IMR-90 (cell line): ENCODE measurements around the gene RBM10. TPM values are rescaled to one million over a fixed set of nuclear protein-coding genes. Genes with fewer than 3 reads are reported as not detected.

Source experiments
- ATAC-seq: fragments of 200-7000 bp; cut with Tn5 transposase; 2 replicates; pipeline ENCODE4 v1.9.1; 2020; ENCODE audit warnings: low read depth, mild to moderate bottlenecking, moderate library complexity
- BruUV-seq: library from RNA; stranded (reverse); fragments of 400-500 nt; replicated peaks from 2 replicates; lab custom pipeline; 2021; lab: Mats Ljungman, UMichigan
- CTCF ChIA-PET: fragments of 300-600 bp; formaldehyde crosslinking; extraction: SDS; loops from one replicate; lab custom pipeline; 2021; ENCODE audit warnings: antibody characterized with exemption; lab: Yijun Ruan, JAX
- POLR2A ChIA-PET: fragments of 300-600 bp; sonication (Branson Sonifier 250); formaldehyde crosslinking; loops from one replicate; lab custom pipeline; 2022; ENCODE audit warnings: antibody characterized with exemption; ENCODE audit not compliant: unreplicated experiment; lab: Charles Lee
- DNase-seq: peaks from one replicate; pipeline ENCODE4 v3.0.0; 2013
- H2AFZ ChIP-seq: replicated peaks from 2 replicates; pipeline ENCODE3; 2013; ENCODE audit warnings: low read length, mild to moderate bottlenecking; ENCODE audit not compliant: poor library complexity
- H2AK5ac ChIP-seq: 2 replicates; pipeline ENCODE4 v1.6.1; 2013; ENCODE audit warnings: low read depth, low read length, inconsistent platforms
- H2AK9ac ChIP-seq: replicated peaks from 2 replicates; pipeline ENCODE3; 2013; ENCODE audit warnings: mild to moderate bottlenecking, low read depth, low read length, moderate library complexity; ENCODE audit not compliant: poor library complexity
- H2BK120ac ChIP-seq: 2 replicates; pipeline ENCODE4 v1.6.1; 2013; ENCODE audit warnings: low read depth, low read length, inconsistent platforms
- H2BK15ac ChIP-seq: 3 replicates; pipeline ENCODE4 v1.6.1; 2013; ENCODE audit warnings: low read depth, low read length, inconsistent platforms
- H2BK20ac ChIP-seq: 2 replicates; pipeline ENCODE4 v1.6.1; 2013; ENCODE audit warnings: low read depth, mild to moderate bottlenecking, inconsistent platforms, low read length, moderate library complexity
- H2BK5ac ChIP-seq: 2 replicates; pipeline ENCODE4 v1.6.1; 2013; ENCODE audit warnings: mild to moderate bottlenecking, low read depth, low read length, inconsistent platforms; ENCODE audit not compliant: poor library complexity, severe bottlenecking
- H3K14ac ChIP-seq: replicated peaks from 2 replicates; pipeline ENCODE4 v1.6.1; 2013; ENCODE audit warnings: low read depth, low read length, inconsistent platforms
- H3K18ac ChIP-seq: 2 replicates; pipeline ENCODE4 v1.6.1; 2013; ENCODE audit warnings: low read depth, low read length, control low read depth
- H3K23ac ChIP-seq: 2 replicates; pipeline ENCODE4 v1.6.1; 2013; ENCODE audit warnings: low read depth, low read length, inconsistent platforms
- H3K27ac ChIP-seq: 2 replicates; pipeline ENCODE4 v1.5.1; 2013; ENCODE audit warnings: mild to moderate bottlenecking, control low read depth, low read length; ENCODE audit not compliant: insufficient read depth
- H3K27me3 ChIP-seq: 2 replicates; pipeline ENCODE4 v1.6.1; 2013; ENCODE audit warnings: low read length; ENCODE audit not compliant: control insufficient read depth, insufficient read depth
- H3K36me3 ChIP-seq: 2 replicates; pipeline ENCODE4 v1.6.1; 2013; ENCODE audit warnings: low read length, mixed read lengths; ENCODE audit not compliant: control insufficient read depth, insufficient read depth
- H3K4ac ChIP-seq: 2 replicates; pipeline ENCODE4 v1.6.1; 2013; ENCODE audit warnings: low read depth, low read length, inconsistent platforms
- H3K4me1 ChIP-seq: 2 replicates; pipeline ENCODE4 v1.6.1; 2013; ENCODE audit warnings: low read length, mixed read lengths; ENCODE audit not compliant: control insufficient read depth, insufficient read depth
- H3K4me2 ChIP-seq: 2 replicates; pipeline ENCODE4 v1.6.1; 2013; ENCODE audit warnings: low read depth, mild to moderate bottlenecking, control low read depth, low read length, moderate library complexity
- H3K4me3 ChIP-seq: 2 replicates; pipeline ENCODE4 v1.5.1; 2013; ENCODE audit warnings: low read depth, mild to moderate bottlenecking, control low read depth, low read length, moderate library complexity; ENCODE audit not compliant: insufficient read depth
- H3K56ac ChIP-seq: 2 replicates; pipeline ENCODE4 v1.6.1; 2013; ENCODE audit warnings: low read length, inconsistent platforms; ENCODE audit not compliant: insufficient read depth; ENCODE audit errors: extremely low read depth
- H3K79me1 ChIP-seq, 2 experiments: 2 replicates each; pipeline ENCODE4 v1.6.1; 2013; ENCODE audit warnings: low read length in 2 of 2, inconsistent platforms in 1 of 2, low read depth in 1 of 2
- H3K9ac ChIP-seq: 2 replicates; pipeline ENCODE4 v1.6.1; 2013; ENCODE audit warnings: low read depth, low read length, control low read depth
- H3K9me1 ChIP-seq: 2 replicates; pipeline ENCODE4 v1.6.1; 2013; ENCODE audit warnings: low read length, inconsistent platforms; ENCODE audit not compliant: insufficient read depth
- H3K9me3 ChIP-seq: 2 replicates; pipeline ENCODE4 v1.6.1; 2013; ENCODE audit warnings: low read length; ENCODE audit not compliant: control insufficient read depth, insufficient read depth
- H4K20me1 ChIP-seq: 2 replicates; pipeline ENCODE4 v1.6.1; 2013; ENCODE audit warnings: low read length, inconsistent platforms; ENCODE audit not compliant: insufficient read depth
- H4K5ac ChIP-seq: 2 replicates; pipeline ENCODE4 v1.6.1; 2013; ENCODE audit warnings: mild to moderate bottlenecking, low read depth, low read length, control low read depth
- H4K8ac ChIP-seq, 2 experiments: 2 replicates each; pipeline ENCODE4 v1.6.1; 2013; ENCODE audit warnings: low read depth in 2 of 2, low read length in 2 of 2, control low read depth in 1 of 2, inconsistent platforms in 1 of 2
- H4K91ac ChIP-seq: 2 replicates; pipeline ENCODE4 v1.6.1; 2013; ENCODE audit warnings: low read depth, low read length, inconsistent platforms; ENCODE audit not compliant: insufficient read depth
- BHLHE40 ChIP-seq: fragments of 150-350 bp; IDR thresholded peaks from 2 replicates; pipeline ENCODE4 v1.6.1; 2016; ENCODE audit warnings: mild to moderate bottlenecking, low read depth, low read length
- CEBPB ChIP-seq: IDR thresholded peaks from 2 replicates; pipeline ENCODE4 v1.6.1; 2012; ENCODE audit warnings: low read depth, low read length, improper control_type of control experiment
- CHD1 ChIP-seq: IDR thresholded peaks from 2 replicates; pipeline ENCODE4 v1.6.1; 2012; ENCODE audit warnings: low read depth, low read length, improper control_type of control experiment
- ELK1 ChIP-seq: fragments of 150-350 bp; IDR thresholded peaks from 2 replicates; pipeline ENCODE4 v1.6.1; 2016; ENCODE audit warnings: low read depth, mild to moderate bottlenecking, low read length, moderate library complexity, borderline replicate concordance
- FOS ChIP-seq: fragments of 150-350 bp; IDR thresholded peaks from 2 replicates; pipeline ENCODE4 v1.6.1; 2016; ENCODE audit warnings: low read depth, low read length
- MAFK ChIP-seq: IDR thresholded peaks from 2 replicates; pipeline ENCODE4 v1.6.1; 2012; ENCODE audit warnings: low read depth, low read length, improper control_type of control experiment
- MXI1 ChIP-seq: IDR thresholded peaks from 2 replicates; pipeline ENCODE4 v1.6.1; 2012; ENCODE audit warnings: low read depth, mild to moderate bottlenecking, low read length, moderate library complexity, borderline replicate concordance
- NFE2L2 ChIP-seq: fragments of 150-350 bp; IDR thresholded peaks from 2 replicates; pipeline ENCODE4 v1.6.1; 2016; ENCODE audit warnings: low read depth, mild to moderate bottlenecking, low read length
- POLR2A ChIP-seq: IDR thresholded peaks from 2 replicates; pipeline ENCODE4 v1.6.1; 2012; ENCODE audit warnings: mild to moderate bottlenecking, low read depth, low read length
- RAD21 ChIP-seq: IDR thresholded peaks from 2 replicates; pipeline ENCODE4 v1.6.1; 2012; ENCODE audit warnings: low read length, improper control_type of control experiment
- RCOR1 ChIP-seq: IDR thresholded peaks from 2 replicates; pipeline ENCODE4 v1.6.1; 2012; ENCODE audit warnings: mild to moderate bottlenecking, low read length, improper control_type of control experiment; ENCODE audit not compliant: insufficient replicate concordance
- RFX5 ChIP-seq: IDR thresholded peaks from 2 replicates; pipeline ENCODE4 v1.8.0; 2012; ENCODE audit warnings: low read depth, mild to moderate bottlenecking, low read length, moderate library complexity
- SMC3 ChIP-seq: fragments of 150-350 bp; IDR thresholded peaks from 2 replicates; pipeline ENCODE4 v1.6.1; 2016; ENCODE audit warnings: low read depth, mild to moderate bottlenecking, antibody characterized with exemption, low read length, moderate library complexity
- WGBS, 2 experiments: methylation state at CpG; one replicate each; pipeline versions ENCODE4 v1.1.5 to v1.1.7; 2013; ENCODE audit warnings: missing lambda C conversion rate in 2 of 2; ENCODE audit not compliant: insufficient read length in 1 of 2; ENCODE audit errors: extremely low coverage in 2 of 2; 5-methylcytosine and 5-hydroxymethylcytosine counted together
- dilution Hi-C: fragments of 300-500 bp; cut with HindIII; formaldehyde crosslinking; loops from one replicate; pipeline ENCODE4 v1.14.3; 2018; ENCODE audit warnings: low sequenced_read_pairs; ENCODE audit not compliant: unreplicated experiment
- in situ Hi-C: fragments of 300-500 bp; cut with MboI; formaldehyde crosslinking; loops from 3 replicates; pipeline ENCODE4 v1.14.3; 2019; ENCODE audit warnings: low sequenced_read_pairs, inconsistent platforms, mixed read lengths
- intact Hi-C: fragments of 100-400 bp; cut with micrococcal nuclease; formaldehyde crosslinking; loops from 2 replicates; pipeline ENCODE4 v1.10.0; 2022
- polyA plus RNA-seq, 3 experiments: library from polyadenylated mRNA; depleted of rRNA; stranded (reverse); fragments of >200 nt; gene quantifications; 2 replicates each; pipeline ENCODE4 v1.2.3, GENCODE V29; 2012; ENCODE audit warnings: low replicate concordance in 1 of 3
- total RNA-seq: library from RNA; depleted of rRNA; stranded (reverse); fragments of >200 nt; gene quantifications from 2 replicates; pipeline ENCODE4 v1.2.3, GENCODE V29; 2012
- TF ChIP-seq, protein P1 (sequence below): conservative IDR thresholded peaks from 2 replicates; pipeline ENCODE4 v1.5.1; 2012; ENCODE audit warnings: mild to moderate bottlenecking, low read depth, low read length, improper control_type of control experiment
- TF ChIP-seq, protein P2 (sequence below): fragments of 150-350 bp; IDR thresholded peaks from 2 replicates; pipeline ENCODE4 v1.6.1; 2017; ENCODE audit warnings: mild to moderate bottlenecking, antibody characterized with exemption, low read length, low read depth

RBM10 gene
- total and polyA plus RNA-seq, 2 of the 4 experiments (the other 2 are of a cell fraction): 33.4 to 36.0 TPM

DNA sequence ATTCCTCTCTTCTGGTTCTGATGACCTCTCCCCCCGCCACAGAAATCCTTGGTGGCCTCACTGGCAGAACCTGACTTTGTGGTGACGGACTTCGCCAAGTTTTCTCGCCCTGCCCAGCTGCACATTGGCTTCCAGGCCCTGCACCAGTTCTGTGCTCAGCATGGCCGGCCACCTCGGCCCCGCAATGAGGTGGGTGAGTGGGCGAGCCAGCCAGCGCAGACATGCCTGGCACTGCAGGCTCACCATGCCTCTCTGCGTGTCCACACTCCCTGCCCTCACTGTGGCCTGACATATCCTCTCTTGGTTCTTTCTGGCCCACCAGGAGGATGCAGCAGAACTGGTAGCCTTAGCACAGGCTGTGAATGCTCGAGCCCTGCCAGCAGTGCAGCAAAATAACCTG is 57.3 kb downstream of the RBM10 start:
- H2AK5ac ChIP-seq: no peak overlapping the region
- H3K56ac ChIP-seq: no peak overlapping the region
- ATAC-seq: no peak
- peak overlapping the region; percentile 5 for H2AFZ ChIP-seq
- H4K8ac ChIP-seq: no peak overlapping the region
- in situ Hi-C loops (loop anchor here (25.0 kb wide), 1 partner anchor 435 kb away; the partner anchor contains the start of gene CFP), intact Hi-C loops (no loop called here), dilution Hi-C loops (no loop called here)
- no peak overlapping the region for H2BK5ac ChIP-seq
- WGBS, 2 experiments: 98% methylated on average over 10 of the region's 11 CpGs; no CpG with 5 or more reads in 1 of the 2 experiments
- POLR2A ChIA-PET: no interaction called here
- no peaks in the 10 kb centered on the region for H3K9me3 ChIP-seq
- no peak overlapping the region for H3K14ac ChIP-seq
- TF ChIP-seq RCOR1 (no peak), FOS (no peak), SMC3 (no peak), CHD1 (no peak), BHLHE40 (no peak), RFX5 (no peak), NFE2L2 (no peak), CEBPB (no peak), ELK1 (no peak), MAFK (no peak), MXI1 (no peak), RAD21 (no peak), POLR2A (no peak)
- TF ChIP-seq, protein P1, sequence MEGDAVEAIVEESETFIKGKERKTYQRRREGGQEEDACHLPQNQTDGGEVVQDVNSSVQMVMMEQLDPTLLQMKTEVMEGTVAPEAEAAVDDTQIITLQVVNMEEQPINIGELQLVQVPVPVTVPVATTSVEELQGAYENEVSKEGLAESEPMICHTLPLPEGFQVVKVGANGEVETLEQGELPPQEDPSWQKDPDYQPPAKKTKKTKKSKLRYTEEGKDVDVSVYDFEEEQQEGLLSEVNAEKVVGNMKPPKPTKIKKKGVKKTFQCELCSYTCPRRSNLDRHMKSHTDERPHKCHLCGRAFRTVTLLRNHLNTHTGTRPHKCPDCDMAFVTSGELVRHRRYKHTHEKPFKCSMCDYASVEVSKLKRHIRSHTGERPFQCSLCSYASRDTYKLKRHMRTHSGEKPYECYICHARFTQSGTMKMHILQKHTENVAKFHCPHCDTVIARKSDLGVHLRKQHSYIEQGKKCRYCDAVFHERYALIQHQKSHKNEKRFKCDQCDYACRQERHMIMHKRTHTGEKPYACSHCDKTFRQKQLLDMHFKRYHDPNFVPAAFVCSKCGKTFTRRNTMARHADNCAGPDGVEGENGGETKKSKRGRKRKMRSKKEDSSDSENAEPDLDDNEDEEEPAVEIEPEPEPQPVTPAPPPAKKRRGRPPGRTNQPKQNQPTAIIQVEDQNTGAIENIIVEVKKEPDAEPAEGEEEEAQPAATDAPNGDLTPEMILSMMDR: no peak
- TF ChIP-seq, protein P2, sequence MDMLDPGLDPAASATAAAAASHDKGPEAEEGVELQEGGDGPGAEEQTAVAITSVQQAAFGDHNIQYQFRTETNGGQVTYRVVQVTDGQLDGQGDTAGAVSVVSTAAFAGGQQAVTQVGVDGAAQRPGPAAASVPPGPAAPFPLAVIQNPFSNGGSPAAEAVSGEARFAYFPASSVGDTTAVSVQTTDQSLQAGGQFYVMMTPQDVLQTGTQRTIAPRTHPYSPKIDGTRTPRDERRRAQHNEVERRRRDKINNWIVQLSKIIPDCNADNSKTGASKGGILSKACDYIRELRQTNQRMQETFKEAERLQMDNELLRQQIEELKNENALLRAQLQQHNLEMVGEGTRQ: no peak
- H2AK9ac ChIP-seq: no peak overlapping the region
- DNase-seq: no peak
- H3K4me1 ChIP-seq: peaks cover 5% of the 10 kb centered on the region
- no peak overlapping the region for H4K91ac ChIP-seq
- H2BK15ac ChIP-seq: no peak overlapping the region
- CTCF ChIA-PET: no interaction called here
- peaks cover 39 to 58% of the 10 kb centered on the region in 2 experiments for H3K79me1 ChIP-seq
- H3K4me2 ChIP-seq: no peak overlapping the region
- H4K5ac ChIP-seq: no peak overlapping the region
- 0 out of 2 replicates have a peak, but pooled peaks cover 5% of the 10 kb centered on the region for H3K9me1 ChIP-seq
- no peak overlapping the region for H3K23ac ChIP-seq
- no peak overlapping the region for H3K27ac ChIP-seq
- H3K18ac ChIP-seq: no peak overlapping the region
- H3K27me3 ChIP-seq: no peaks in the 10 kb centered on the region; the same call in 1 of the 2 replicates
- no peak overlapping the region for H3K4me3 ChIP-seq
- no peak overlapping the region for H2BK120ac ChIP-seq
- H3K36me3 ChIP-seq: peaks cover 88% of the 10 kb centered on the region
- H2BK20ac ChIP-seq: no peak overlapping the region
- no TSS peak for BruUV-seq
- H3K9ac ChIP-seq: no peak overlapping the region
- no peak overlapping the region for H3K4ac ChIP-seq
- peaks cover 68% of the 10 kb centered on the region for H4K20me1 ChIP-seq
